Liver (tissue), 9 donors: ENCODE results near the gene PCNX3. TPM values are rescaled to one million over a fixed set of nuclear protein-coding genes. Genes with fewer than 3 reads are reported as not detected.
A peak's percentile ranks its signal among the peaks of the same experiment; 100 is the strongest.

Experiments used
- DNase-seq: peaks from one replicate; pipeline ENCODE4 v3.0.0-alpha.2; 2017; ENCODE audit warnings: low spot score
- H3K27ac ChIP-seq, 2 donors: one replicate each; pipeline ENCODE4 v1.7.0; 2013; ENCODE audit warnings: inconsistent platforms in 2 of 2, low read length in 2 of 2, control low read depth in 1 of 2, low read depth in 1 of 2, mild to moderate bottlenecking in 1 of 2
- H3K27me3 ChIP-seq, 4 donors: one replicate each; pipeline versions ENCODE4 v1.6.1 to v1.7.0; 2013; ENCODE audit warnings: low read length in 3 of 4, inconsistent platforms in 1 of 4, mild to moderate bottlenecking in 1 of 4, moderate library complexity in 1 of 4; ENCODE audit not compliant: control insufficient read depth in 4 of 4, insufficient read depth in 4 of 4
- H3K36me3 ChIP-seq, 4 donors: one replicate each; pipeline versions ENCODE4 v1.6.1 to v1.7.0; 2013; ENCODE audit warnings: low read length in 3 of 4, mild to moderate bottlenecking in 3 of 4, low read depth in 1 of 4, moderate library complexity in 1 of 4; ENCODE audit not compliant: control insufficient read depth in 4 of 4, insufficient read depth in 3 of 4
- H3K4me1 ChIP-seq, 4 donors: one replicate each; pipeline versions ENCODE4 v1.6.1 to v1.7.0; 2013; ENCODE audit warnings: low read length in 3 of 4, mild to moderate bottlenecking in 3 of 4, moderate library complexity in 1 of 4; ENCODE audit not compliant: control insufficient read depth in 4 of 4, insufficient read depth in 4 of 4
- H3K4me3 ChIP-seq, 3 donors: one replicate each; pipeline versions ENCODE4 v1.6.1 to v1.7.0; 2013; ENCODE audit warnings: low read length in 3 of 3, control low read depth in 1 of 3, low read depth in 1 of 3, mild to moderate bottlenecking in 1 of 3
- H3K9ac ChIP-seq, 2 donors: one replicate each; pipeline ENCODE4 v1.7.0; 2013; ENCODE audit warnings: low read length in 2 of 2, mild to moderate bottlenecking in 2 of 2, moderate library complexity in 2 of 2, control low read depth in 1 of 2, low read depth in 1 of 2
- H3K9me3 ChIP-seq, 4 donors: one replicate each; pipeline versions ENCODE4 v1.6.1 to v1.7.0; 2013; ENCODE audit warnings: low read length in 3 of 4; ENCODE audit not compliant: control insufficient read depth in 4 of 4
- ATF3 ChIP-seq: IDR thresholded peaks from 2 replicates; pipeline ENCODE4 v1.6.1; 2016; ENCODE audit warnings: antibody characterized with exemption
- CTCF ChIP-seq: fragments of 150-350 bp; IDR thresholded peaks from 2 replicates; pipeline ENCODE4 v1.5.1; 2017; ENCODE audit warnings: improper control_type of control experiment, low read depth, low read length; ENCODE audit not compliant: missing input control
- EGR1 ChIP-seq, 2 donors: IDR thresholded peaks; 2 replicates each; pipeline ENCODE4 v1.6.1; 2016 to 2018; ENCODE audit warnings: antibody characterized with exemption in 2 of 2, low read depth in 2 of 2
- FOXA1 ChIP-seq: IDR thresholded peaks from 2 replicates; pipeline ENCODE4 v1.6.1; 2016; ENCODE audit warnings: antibody characterized with exemption
- HNF4A ChIP-seq, 2 donors: conservative IDR thresholded peaks; 2 replicates each; pipeline ENCODE4 v1.6.1; 2016; ENCODE audit warnings: antibody characterized with exemption in 2 of 2, mild to moderate bottlenecking in 2 of 2
- MAX ChIP-seq: IDR thresholded peaks from 2 replicates; pipeline ENCODE4 v1.6.1; 2016; ENCODE audit warnings: antibody characterized with exemption
- RAD21 ChIP-seq, 2 donors: IDR thresholded peaks; 2 replicates each; pipeline ENCODE4 v1.6.1; 2016; ENCODE audit warnings: antibody characterized with exemption in 2 of 2, mild to moderate bottlenecking in 2 of 2
- REST ChIP-seq: IDR thresholded peaks from 2 replicates; pipeline ENCODE4 v1.6.1; 2016; ENCODE audit warnings: antibody characterized with exemption, mild to moderate bottlenecking
- SP1 ChIP-seq: IDR thresholded peaks from 2 replicates; pipeline ENCODE4 v1.6.1; 2018; ENCODE audit warnings: antibody characterized with exemption, mild to moderate bottlenecking
- ZBTB33 ChIP-seq: IDR thresholded peaks from 2 replicates; pipeline ENCODE4 v1.6.1; 2016; ENCODE audit warnings: antibody characterized with exemption
- WGBS: extraction: QIAGEN DNeasy Blood & Tissue Kit; methylation state at CpG from one replicate; pipeline ENCODE4 v1.1.7; 2013; 5-methylcytosine and 5-hydroxymethylcytosine counted together
- polyA plus RNA-seq, 2 donors: library from polyadenylated mRNA; stranded (reverse) in 1 of 2; unstranded in 1 of 2; fragments of 200-250 nt in 1 of 2; fragments of >200 nt in 1 of 2; fragmentation: Nextera tagmentation in 1 of 2; extraction: Ambion mirVana in 1 of 2; gene quantifications; one replicate each; pipeline versions ENCODE4 v1.2.1 to v1.2.3, GENCODE V29; 2013 to 2015
- total RNA-seq, 2 donors: library from RNA; depleted of rRNA; stranded (reverse); fragments of >200 nt; gene quantifications; one replicate each; pipeline ENCODE4 v1.2.3, GENCODE V29; 2014
- donor health status: healthy.
- donor health status: healthy.
- donor health status: healthy.
- donor health status: healthy.
- donor health status: healthy.

PCNX3 gene
- total and polyA plus RNA-seq, 4 donors, result 4.7 to 13.4 (median 12.1) TPM

- TF ChIP-seq REST (no peak), EGR1 (IDR thresholded peaks at IDR 0.05; ENCODE audit: low read depth in 2 of 2) (no peak)
These were observed 8.5 kb downstream of the PCNX3 start (continued) for GRCh38 chr11:65623852-65624616.

- peaks cover 0 to 3% (median 1%) of the 10 kb centered on the region in 4 donors for H3K4me1 ChIP-seq
- H3K9me3 ChIP-seq, result no peaks in the 10 kb centered on the region
- DNase-seq, result no peak
- H3K4me3 ChIP-seq, result no peak overlapping the region
- no peak overlapping the region for H3K27ac ChIP-seq
- no peaks in the 10 kb centered on the region for H3K27me3 ChIP-seq
- no peak for TF ChIP-seq RAD21 (IDR thresholded peaks at IDR 0.05)
- no peak overlapping the region for H3K9ac ChIP-seq
- H3K36me3 ChIP-seq, result peaks cover 14 to 69% (median 18%) of the 10 kb centered on the region in 4 donors
- WGBS, result 93% methylated on average over 30 of the region's 30 CpGs
These were observed 9.5 kb downstream of the PCNX3 start for GRCh38 chr11:65624931-65625627.

- DNase-seq, result peak; percentile 78
- TF ChIP-seq RAD21 (IDR thresholded peaks at IDR 0.05), result peak; percentile 77 to 86
- peak; percentile 54 for TF ChIP-seq CTCF
- no peak for TF ChIP-seq SP1
- Histone ChIP-seq H3K27ac (no peak overlapping the region), H3K4me3 (no peak overlapping the region), H3K4me1 (peaks cover 0 to 3% (median 1%) of the 10 kb centered on the region in 4 donors), H3K27me3 (no peaks in the 10 kb centered on the region), H3K9me3 (no peaks in the 10 kb centered on the region), H3K9ac (no peak overlapping the region), H3K36me3 (peaks cover 19 to 75% (median 21%) of the 10 kb centered on the region in 4 donors)
- 71% methylated on average over 30 of the region's 30 CpGs for WGBS
These were observed 10.2 kb downstream of the PCNX3 start for GRCh38 chr11:65625628-65626342.

- H3K9ac ChIP-seq, result no peak overlapping the region
- H3K4me1 ChIP-seq, result peaks cover 0 to 3% (median 0%) of the 10 kb centered on the region in 4 donors
- H3K36me3 ChIP-seq, result peaks cover 19 to 82% (median 21%) of the 10 kb centered on the region in 4 donors
- no peak for DNase-seq
- no peak overlapping the region for H3K4me3 ChIP-seq
- no peaks in the 10 kb centered on the region for H3K27me3 ChIP-seq
- WGBS, result 96% methylated on average over 13 of the region's 13 CpGs
- no peak overlapping the region for H3K27ac ChIP-seq
- no peaks in the 10 kb centered on the region for H3K9me3 ChIP-seq
- TF ChIP-seq HNF4A (conservative IDR thresholded peaks at IDR 0.05), result no peak
- no peak for TF ChIP-seq CTCF
- no peak for TF ChIP-seq SP1
- no peak for TF ChIP-seq MAX
- no peak for TF ChIP-seq FOXA1
- no peak for TF ChIP-seq ATF3
- no peak for TF ChIP-seq RAD21 (IDR thresholded peaks at IDR 0.05)
- TF ChIP-seq ZBTB33, result no peak
These were observed 11.6 kb downstream of the PCNX3 start for GRCh38 chr11:65627202-65627601.
